K562 (cell line): ENCODE measurements around the gene MRPS6. TPM values are rescaled to one million over a fixed set of nuclear protein-coding genes. Genes with fewer than 3 reads are reported as not detected.

Experiments
- ATAC-seq: fragments of 200-7000 bp; cut with Tn5 transposase; 3 replicates; pipeline ENCODE4 v1.9.1; 2020; ENCODE audit warnings: moderate library complexity
- BruUV-seq: library from RNA; stranded (reverse); fragments of 400-500 nt; replicated peaks from 2 replicates; lab custom pipeline; 2021; lab: Mats Ljungman, UMichigan
- CTCF ChIA-PET: fragments of 300-600 bp; formaldehyde crosslinking; extraction: SDS; loops from one replicate; lab custom pipeline; 2021; ENCODE audit warnings: low intra/inter-chr PET ratio; lab: Yijun Ruan, JAX
- POLR2A ChIA-PET: fragments of 300-600, 350-650 bp; sonication (Branson Sonifier 250); formaldehyde crosslinking; extraction: SDS; loops from one replicate; lab custom pipeline; 2021; ENCODE audit warnings: antibody characterized with exemption, inconsistent platforms; lab: Yijun Ruan, JAX
- DNase-seq, 4 experiments: peaks; one replicate each; pipeline versions ENCODE4 v3.0.0 to v3.0.0-alpha.2; 2011 to 2018; ENCODE audit warnings: low spot score in 3 of 4, mixed read lengths in 3 of 4; ENCODE audit errors: extremely low read depth in 1 of 4
- FAIRE-seq: peaks from 2 replicates; lab custom pipeline; 2011; peaks lifted over from hg19 to GRCh38; lab: Jason Lieb, UNC
- H2AFZ ChIP-seq: 2 replicates; pipeline ENCODE4 v1.6.0; 2011; ENCODE audit warnings: low read depth, low read length, control low read depth, inconsistent platforms
- H3K27ac ChIP-seq: fragments of 200-600 bp; 3 replicates; pipeline ENCODE4 v1.8.0; 2011; ENCODE audit warnings: low read depth, mild to moderate bottlenecking, control low read depth, inconsistent platforms, low read length, moderate library complexity, mixed read lengths; ENCODE audit errors: extremely low read depth
- H3K27me3 ChIP-seq, 2 experiments: fragments of 300-600 bp in 1 of 2; 2 replicates in 1 of 2; 3 replicates in 1 of 2; pipeline versions ENCODE4 v1.6.0 to v1.8.0; 2011; ENCODE audit warnings: inconsistent platforms in 2 of 2, low read length in 2 of 2, mild to moderate bottlenecking in 1 of 2, mixed read lengths in 1 of 2, moderate library complexity in 1 of 2; ENCODE audit not compliant: control insufficient read depth in 2 of 2, insufficient read depth in 2 of 2
- H3K36me3 ChIP-seq: fragments of 300-600 bp; 3 replicates; pipeline ENCODE4 v1.8.0; 2011; ENCODE audit warnings: mild to moderate bottlenecking, low read length, inconsistent platforms; ENCODE audit not compliant: control insufficient read depth, insufficient read depth
- H3K4me1 ChIP-seq, 2 experiments: fragments of 200-600 bp in 1 of 2; replicated peaks in 1 of 2; 2 replicates in 1 of 2; 3 replicates in 1 of 2; pipeline versions ENCODE4 v1.5.1 to v1.8.0; 2011; ENCODE audit warnings: inconsistent platforms in 2 of 2, low read length in 2 of 2, mild to moderate bottlenecking in 1 of 2, mixed read lengths in 1 of 2, moderate library complexity in 1 of 2; ENCODE audit not compliant: control insufficient read depth in 2 of 2, insufficient read depth in 2 of 2
- H3K4me2 ChIP-seq: 2 replicates; pipeline ENCODE4 v1.6.1; 2011; ENCODE audit warnings: low read length, control low read depth, inconsistent platforms, mixed read lengths; ENCODE audit not compliant: insufficient read depth
- H3K4me3 ChIP-seq: fragments of 200-600 bp; sonication (generic), shearing (Covaris generic); 2 replicates; pipeline ENCODE4 v1.5.1; 2016; ENCODE audit warnings: control low read depth, inconsistent platforms
- H3K79me2 ChIP-seq: fragments of 200-600 bp; 3 replicates; pipeline ENCODE4 v1.8.0; 2011; ENCODE audit warnings: low read length, inconsistent platforms; ENCODE audit not compliant: control insufficient read depth, insufficient read depth
- H3K9ac ChIP-seq, 2 experiments: 2 replicates each; pipeline versions ENCODE4 v1.6.0 to v1.6.1; 2011; ENCODE audit warnings: low read depth in 2 of 2, low read length in 2 of 2, control low read depth in 1 of 2, inconsistent platforms in 1 of 2, mild to moderate bottlenecking in 1 of 2, mixed read lengths in 1 of 2; ENCODE audit not compliant: insufficient read depth in 1 of 2
- H3K9me1 ChIP-seq: one replicate; pipeline ENCODE4 v1.6.0; 2011; ENCODE audit warnings: inconsistent platforms, mild to moderate bottlenecking, low read length, moderate library complexity; ENCODE audit not compliant: control insufficient read depth, insufficient read depth
- H3K9me3 ChIP-seq: replicated peaks from 2 replicates; pipeline ENCODE4 v1.5.1; 2011; ENCODE audit warnings: low read depth, low read length, inconsistent platforms; ENCODE audit not compliant: control insufficient read depth, insufficient read depth
- H4K20me1 ChIP-seq: replicated peaks from 2 replicates; pipeline ENCODE4 v1.6.1; 2011; ENCODE audit warnings: low read length, inconsistent platforms, mixed read lengths; ENCODE audit not compliant: control insufficient read depth, insufficient read depth
- ARID2 ChIP-seq: fragments of 450-650 bp; IDR thresholded peaks from 2 replicates; pipeline ENCODE4 v1.6.1; 2017; ENCODE audit warnings: antibody characterized with exemption, mild to moderate bottlenecking
- ARID3B ChIP-seq: fragments of 250-450 bp; sonication (Bioruptor Pico); IDR thresholded peaks from 2 replicates; pipeline ENCODE4 v1.4.0; 2020; ENCODE audit warnings: borderline replicate concordance
- CBX3 ChIP-seq, 2 experiments: IDR thresholded peaks; 1 replicate in 1 of 2; 2 replicates in 1 of 2; pipeline ENCODE4 v1.6.1; 2012; ENCODE audit warnings: inconsistent platforms in 2 of 2, low read length in 2 of 2, borderline replicate concordance in 1 of 2, control low read depth in 1 of 2
- CEBPB ChIP-seq: fragments of 450-650 bp; IDR thresholded peaks from 2 replicates; pipeline ENCODE4 v1.6.1; 2016; ENCODE audit warnings: missing genetic modification characterization, missing compliant biosample characterization
- CTCF ChIP-seq, 3 experiments: IDR thresholded peaks in 2 of 3; conservative IDR thresholded peaks in 1 of 3; 2 replicates each; pipeline ENCODE4 v1.5.1; 2011 to 2012; ENCODE audit warnings: low read length in 3 of 3, mild to moderate bottlenecking in 3 of 3, control low read depth in 2 of 3, improper control_type of control experiment in 1 of 3, inconsistent platforms in 1 of 3, low read depth in 1 of 3, mixed read lengths in 1 of 3, moderate library complexity in 1 of 3; ENCODE audit not compliant: insufficient read depth in 2 of 3
- DPF2 ChIP-seq: fragments of 450-650 bp; IDR thresholded peaks from 2 replicates; pipeline ENCODE4 v1.6.1; 2016
- ELF4 ChIP-seq: fragments of 450-650 bp; formaldehyde crosslinking; IDR thresholded peaks from 2 replicates; pipeline ENCODE4 v1.4.0; 2022; ENCODE audit warnings: missing genetic modification characterization
- HES1 ChIP-seq: fragments of 450-650 bp; IDR thresholded peaks from 2 replicates; pipeline ENCODE4 v1.6.1; 2016; ENCODE audit warnings: low read depth, mild to moderate bottlenecking, moderate library complexity
- MIER1 ChIP-seq: fragments of 450-650 bp; IDR thresholded peaks from 2 replicates; pipeline ENCODE4 v1.6.1; 2016; ENCODE audit warnings: antibody characterized with exemption, mild to moderate bottlenecking, low read depth
- NCOA4 ChIP-seq: fragments of 450-650 bp; IDR thresholded peaks from 2 replicates; pipeline ENCODE4 v1.6.1; 2018; ENCODE audit warnings: mild to moderate bottlenecking; ENCODE audit not compliant: partially characterized antibody
- POLR2AphosphoS2 ChIP-seq: IDR thresholded peaks from 2 replicates; pipeline ENCODE4 v1.6.1; 2012; ENCODE audit warnings: low read length, improper control_type of control experiment
- POLR2H ChIP-seq: IDR thresholded peaks from 2 replicates; pipeline ENCODE4 v1.6.1; 2016; ENCODE audit warnings: missing genetic modification characterization, low read depth, mild to moderate bottlenecking, control low read depth, missing compliant biosample characterization, moderate library complexity
- TEAD4 ChIP-seq, 2 experiments: sonication (generic) in 1 of 2; formaldehyde crosslinking in 1 of 2; IDR thresholded peaks; 2 replicates each; pipeline versions ENCODE4 v1.6.1 to v1.8.0; 2012 to 2022; ENCODE audit warnings: borderline replicate concordance in 1 of 2, inconsistent platforms in 1 of 2, low read length in 1 of 2, mild to moderate bottlenecking in 1 of 2, missing genetic modification reagents in 1 of 2
- WGBS: fragments of 100-300 bp; shearing (Covaris generic); methylation state at CpG from one replicate; pipeline ENCODE4 v1.1.6; 2016; ENCODE audit warnings: low coverage, mixed read lengths; ENCODE audit not compliant: insufficient coverage; ENCODE audit errors: missing lambda C conversion rate; 5-methylcytosine and 5-hydroxymethylcytosine counted together
- in situ Hi-C: fragments of 300-500 bp; cut with MboI; formaldehyde crosslinking; loops from 4 replicates; pipeline ENCODE4 v1.15.0; 2018; ENCODE audit warnings: inconsistent platforms, mixed read lengths
- intact Hi-C: fragments of 100-400 bp; cut with micrococcal nuclease; formaldehyde crosslinking; loops from 2 replicates; pipeline ENCODE4 v1.14.2; 2022
- polyA plus RNA-seq, 8 experiments: library from polyadenylated mRNA; depleted of rRNA in 4 of 8; stranded (reverse) in 5 of 8; unstranded in 3 of 8; fragments of >200 nt; fragmentation: Nextera tagmentation in 2 of 8; fragmentation: Illumina TruSeq in 1 of 8; extraction: Ambion mirVana in 2 of 8; extraction: Trizol in 1 of 8; gene quantifications; 2 replicates each; pipeline versions ENCODE4 v1.2.1 to v1.2.3, GENCODE V29; 2011 to 2014; ENCODE audit warnings: inconsistent platforms in 1 of 8, missing spikeins in 1 of 8
- total RNA-seq, 7 experiments: library from RNA; depleted of rRNA in 6 of 7; stranded (reverse); fragments of >200 nt in 6 of 7; fragmentation: Illumina TruSeq in 2 of 7; extraction: Trizol in 2 of 7; gene quantifications; 2 replicates each; pipeline versions ENCODE4 v1.2.1 to v1.2.3, GENCODE V29; 2011 to 2021; ENCODE audit warnings: low replicate concordance in 1 of 7
- TF ChIP-seq, protein P1 (sequence below): fragments of 250-450 bp; sonication (Bioruptor Pico); IDR thresholded peaks from 2 replicates; pipeline ENCODE4 v1.8.0; 2022; ENCODE audit warnings: moderate library complexity, mild to moderate bottlenecking, inconsistent platforms
- TF ChIP-seq, protein P2 (sequence below): fragments of 250-450 bp; sonication (Bioruptor Pico); IDR thresholded peaks from 2 replicates; pipeline ENCODE4 v1.5.1; 2021; ENCODE audit warnings: mild to moderate bottlenecking

Gene MRPS6
- total and polyA plus RNA-seq, 9 of the 15 experiments (the other 6 are each of a cell fraction or from before 2014, with no cell fraction given), result 26.1 to 72.0 (median 39.3) TPM

- Histone ChIP-seq H2AFZ (no peak overlapping the region), H3K4me2 (no peak overlapping the region), H4K20me1 (no peaks in the 10 kb centered on the region), H3K4me3 (no peak overlapping the region), H3K9me3 (peaks cover 19% of the 10 kb centered on the region), H3K9me1 (no peaks in the 10 kb centered on the region), H3K79me2 (no peaks in the 10 kb centered on the region), H3K27me3 (no peaks in the 10 kb centered on the region), H3K27ac (no peak overlapping the region), H3K9ac (no peak overlapping the region), H3K4me1 (no peaks in the 10 kb centered on the region), H3K36me3 (no peaks in the 10 kb centered on the region)
- no peak for ATAC-seq
- intact Hi-C loops (no loop called here), in situ Hi-C loops (no loop called here)
- no peak for TF ChIP-seq MIER1
- TF ChIP-seq CBX3 (IDR thresholded peaks at IDR 0.05; ENCODE audit: borderline replicate concordance in 1 of 2, low read length in 2 of 2), result no peak
- TF ChIP-seq POLR2AphosphoS2, result no peak
- TF ChIP-seq CEBPB (tag), result no peak
- TF ChIP-seq ARID3B (CRISPR knock-in tag), result no peak
- no peak for TF ChIP-seq CTCF (IDR thresholded peaks at IDR 0.05 in 2 of 3, conservative IDR thresholded peaks at IDR 0.05 in 1 of 3; ENCODE audit: insufficient read depth in 2 of 3, low read depth in 1 of 3, low read length in 3 of 3)
- TF ChIP-seq ARID2, result no peak
- TF ChIP-seq POLR2H (tag), result no peak
- TF ChIP-seq DPF2, result no peak
- no peak for TF ChIP-seq ELF4
- TF ChIP-seq, protein P1, sequence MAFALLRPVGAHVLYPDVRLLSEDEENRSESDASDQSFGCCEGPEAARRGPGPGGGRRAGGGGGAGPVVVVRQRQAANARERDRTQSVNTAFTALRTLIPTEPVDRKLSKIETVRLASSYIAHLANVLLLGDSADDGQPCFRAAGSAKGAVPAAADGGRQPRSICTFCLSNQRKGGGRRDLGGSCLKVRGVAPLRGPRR (CRISPR knock-in tag), result no peak
- no peak for TF ChIP-seq TEAD4 (IDR thresholded peaks at IDR 0.05; ENCODE audit: low read length)
- no peak for TF ChIP-seq TEAD4 (CRISPR knock-in tag; IDR thresholded peaks at IDR 0.05; ENCODE audit: borderline replicate concordance)
- TF ChIP-seq HES1, result no peak
- TF ChIP-seq, protein P2, sequence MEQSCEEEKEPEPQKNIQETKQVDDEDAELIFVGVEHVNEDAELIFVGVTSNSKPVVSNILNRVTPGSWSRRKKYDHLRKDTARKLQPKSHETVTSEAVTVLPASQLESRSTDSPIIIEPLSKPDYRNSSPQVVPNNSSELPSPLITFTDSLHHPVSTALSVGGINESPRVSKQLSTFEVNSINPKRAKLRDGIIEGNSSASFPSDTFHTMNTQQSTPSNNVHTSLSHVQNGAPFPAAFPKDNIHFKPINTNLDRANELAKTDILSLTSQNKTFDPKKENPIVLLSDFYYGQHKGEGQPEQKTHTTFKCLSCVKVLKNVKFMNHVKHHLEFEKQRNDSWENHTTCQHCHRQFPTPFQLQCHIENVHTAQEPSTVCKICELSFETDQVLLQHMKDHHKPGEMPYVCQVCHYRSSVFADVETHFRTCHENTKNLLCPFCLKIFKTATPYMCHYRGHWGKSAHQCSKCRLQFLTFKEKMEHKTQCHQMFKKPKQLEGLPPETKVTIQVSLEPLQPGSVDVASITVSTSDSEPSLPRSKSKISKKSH (CRISPR knock-in tag), result no peak
- TF ChIP-seq NCOA4, result no peak
- POLR2A ChIA-PET, result no interaction called here
- no peak for DNase-seq
- CTCF ChIA-PET, result no interaction called here
- no peak for FAIRE-seq
- no TSS peak for BruUV-seq
- 11% methylated on average over 2 of the region's 2 CpGs for WGBS
These were observed 97.5 kb downstream of the MRPS6 start for GRCh38 chr21:34170886-34171285.
